Fibroblast of villous mesenchyme (primary cell): Measurements from ENCODE around the gene MSRB3. TPM values are rescaled to one million over a fixed set of nuclear protein-coding genes. Genes with fewer than 3 reads are reported as not detected.

Source experiments
- DNase-seq: peaks from one replicate; pipeline ENCODE4 v3.0.0-alpha.2; 2010; ENCODE audit warnings: low read depth
- H3K4me3 ChIP-seq: 2 replicates; pipeline ENCODE4 v1.5.1; 2011; ENCODE audit warnings: low read depth, mild to moderate bottlenecking, low read length
- CTCF ChIP-seq: IDR thresholded peaks from 2 replicates; pipeline ENCODE4 v1.5.1; 2012; ENCODE audit warnings: low read depth, mild to moderate bottlenecking, low read length; ENCODE audit not compliant: insufficient read depth
- total RNA-seq: library from RNA; depleted of rRNA; stranded (reverse); fragments of >200 nt; gene quantifications from 2 replicates; pipeline ENCODE4 v1.2.3, GENCODE V29; 2012

MSRB3 gene
- total RNA-seq, 1 donor: 111 TPM

- TF ChIP-seq CTCF: no peak
- DNase-seq: no peak
- H3K4me3 ChIP-seq: no peak overlapping the region
Observed at GRCh38 chr12:65287426-65287825, 8.9 kb downstream of the MSRB3 start.

GRCh38 chr12:65292241-65292640 lies 13.8 kb downstream of the MSRB3 start:
- no peak for TF ChIP-seq CTCF
- H3K4me3 ChIP-seq: no peak overlapping the region
- no peak for DNase-seq

GRCh38 chr12:65293735-65294134 lies 15.3 kb downstream of the MSRB3 start:
- no peak for TF ChIP-seq CTCF
- DNase-seq: no peak
- no peak overlapping the region for H3K4me3 ChIP-seq

GRCh38 chr12:65294641-65295262 lies 16.3 kb downstream of the MSRB3 start:
- no peak for TF ChIP-seq CTCF
- no peak overlapping the region for H3K4me3 ChIP-seq
- no peak for DNase-seq

- no peak for DNase-seq
- no peak overlapping the region for H3K4me3 ChIP-seq
- no peak for TF ChIP-seq CTCF
Observed at GRCh38 chr12:65296508-65297265, 18.2 kb downstream of the MSRB3 start.

- H3K4me3 ChIP-seq: no peak overlapping the region
- no peak for TF ChIP-seq CTCF
- no peak for DNase-seq
Observed at GRCh38 chr12:65300097-65300496, 21.6 kb downstream of the MSRB3 start.
